Pancreas (tissue), 10 donors: ENCODE measurements around the gene MYOCD. TPM values are rescaled to one million over a fixed set of nuclear protein-coding genes. Genes with fewer than 3 reads are reported as not detected.

Experiments used
- ATAC-seq, 4 donors: fragments of 200-7000 bp; cut with Tn5 transposase; one replicate each; pipeline versions ENCODE4 v1.8.0 to v1.9.1; 2020; ENCODE audit warnings: mild to moderate bottlenecking in 4 of 4, moderate library complexity in 4 of 4
- DNase-seq, 6 donors: peaks; one replicate each; pipeline ENCODE4 v3.0.0-alpha.2; 2020
- FAIRE-seq: peaks from 2 replicates; lab custom pipeline; 2012; peaks lifted over from hg19 to GRCh38; lab: Jason Lieb, UNC
- H3K27ac ChIP-seq, 4 donors: fragments of 200-600 bp; sonication (generic); 1 replicate in 3 of 4; 2 replicates in 1 of 4; pipeline versions ENCODE4 v1.5.0 to v1.8.0; 2020
- H3K27me3 ChIP-seq, 4 donors: fragments of 200-600 bp; one replicate each; pipeline ENCODE4 v1.8.0; 2021
- H3K36me3 ChIP-seq, 3 donors: fragments of 200-600 bp; sonication (generic) in 1 of 3; one replicate each; pipeline versions ENCODE4 v1.5.0 to v1.8.0; 2020 to 2021
- H3K4me1 ChIP-seq, 3 donors: fragments of 200-600 bp; one replicate each; pipeline ENCODE4 v1.8.0; 2021
- H3K4me3 ChIP-seq, 4 donors: fragments of 200-600 bp; sonication (generic) in 2 of 4; one replicate each; pipeline versions ENCODE4 v1.5.0 to v1.8.0; 2020 to 2021
- H3K9me3 ChIP-seq, 4 donors: fragments of 200-600 bp; one replicate each; pipeline ENCODE4 v1.8.0; 2021
- CTCF ChIP-seq, 4 donors: fragments of 200-600 bp; sonication (generic) in 3 of 4; IDR thresholded peaks; one replicate each; pipeline versions ENCODE4 v1.5.0 to v1.8.0; 2021; ENCODE audit warnings: antibody characterized with exemption in 4 of 4
- WGBS, 2 donors: extraction: QIAGEN DNeasy Blood & Tissue Kit; methylation state at CpG; one replicate each; pipeline ENCODE4 v1.1.7; 2013; 5-methylcytosine and 5-hydroxymethylcytosine counted together
- intact Hi-C, 3 donors: fragments of 100-400 bp; cut with DNase I; formaldehyde crosslinking; loops; one replicate each; pipeline versions ENCODE4 v1.11.1 to v1.14.2; 2022
- polyA plus RNA-seq, 2 donors: library from polyadenylated mRNA; stranded (reverse); fragments of 200-250 nt; gene quantifications; one replicate each; pipeline ENCODE4 v1.2.3, GENCODE V29; 2013
- total RNA-seq, 6 donors: library from RNA; stranded (reverse); fragmentation: NEBNext Ultra II Directional in 4 of 6; extraction: Animal tissue kit (Norgen Biotek cat#: 25700) in 4 of 6; gene quantifications; one replicate each; pipeline versions ENCODE4 v1.2.1 to v1.2.4, GENCODE V29; 2021 to 2023
- donor health status: healthy with polysubstance abuse.
- donor health status: DM: no; HTN: no; CAD: no; lungs with moderate emphysema.
- donor health status: DM: no; HTN: no; CAD: no.
- donor health status: control.
- donor health status: control.
- donor health status: Bipolar disorder and iron deficiency.
- donor health status: DM: yes; HTN: yes; CAD: no.
- donor health status: DM: no; HTN: no; CAD: no.
- donor health status: DM: no; HTN: no; CAD: no.
- donor health status: DM: yes; HTN: yes; CAD: no.

The MYOCD gene
- total and polyA plus RNA-seq, 8 donors, result 0.08 to 0.37 (median 0.23) TPM; not detected in 1

GRCh38 chr17:12719948-12720347 lies 54.3 kb downstream of the MYOCD start:
- H3K27me3 ChIP-seq, result peaks cover 0 to 2% (median 0%) of the 10 kb centered on the region in 4 donors
- no peaks in the 10 kb centered on the region for H3K36me3 ChIP-seq
- ATAC-seq (no peak), DNase-seq (no peak), FAIRE-seq (no peak)
- H3K9me3 ChIP-seq, result no peaks in the 10 kb centered on the region
- 87 to 94% methylated on average over 11 of the region's 11 CpGs for WGBS, 2 donors
- no peaks in the 10 kb centered on the region for H3K4me1 ChIP-seq
- no peak for TF ChIP-seq CTCF (IDR thresholded peaks at IDR 0.05)
- intact Hi-C loops, result no loop called here
- no peak overlapping the region for H3K27ac ChIP-seq
- no peak overlapping the region for H3K4me3 ChIP-seq

GRCh38 chr17:12721581-12721980 lies 55.9 kb downstream of the MYOCD start:
- WGBS, 2 donors, result 60 to 75% methylated on average over 1 of the region's 1 CpG
- FAIRE-seq, result no peak
- no peaks in the 10 kb centered on the region for H3K4me1 ChIP-seq
- no peak overlapping the region for H3K4me3 ChIP-seq
- TF ChIP-seq CTCF (IDR thresholded peaks at IDR 0.05), result no peak
- H3K36me3 ChIP-seq, result no peaks in the 10 kb centered on the region
- ATAC-seq, result no peak
- H3K27ac ChIP-seq, result no peak overlapping the region
- intact Hi-C loops, result no loop called here
- no peaks in the 10 kb centered on the region for H3K9me3 ChIP-seq
- no peak for DNase-seq
- H3K27me3 ChIP-seq, result peaks cover 0 to 4% (median 0%) of the 10 kb centered on the region in 4 donors

GRCh38 chr17:12722282-12722681 lies 56.6 kb downstream of the MYOCD start:
- Histone ChIP-seq H3K27ac (no peak overlapping the region), H3K4me3 (no peak overlapping the region), H3K9me3 (no peaks in the 10 kb centered on the region), H3K36me3 (no peaks in the 10 kb centered on the region), H3K27me3 (peaks cover 0 to 4% (median 0%) of the 10 kb centered on the region in 4 donors), H3K4me1 (no peaks in the 10 kb centered on the region)
- ATAC-seq, result no peak
- TF ChIP-seq CTCF (IDR thresholded peaks at IDR 0.05), result no peak
- intact Hi-C loops, result no loop called here
- no peak for FAIRE-seq
- DNase-seq, result no peak
- WGBS, 2 donors, result 80 to 88% methylated on average over 5 of the region's 5 CpGs

- FAIRE-seq, result no peak
- intact Hi-C loops, result no loop called here
- DNase-seq, result no peak
- no peak overlapping the region for H3K4me3 ChIP-seq
- peaks cover 0 to 4% (median 0%) of the 10 kb centered on the region in 4 donors for H3K27me3 ChIP-seq
- 88 to 98% methylated on average over 2 of the region's 2 CpGs for WGBS, 2 donors
- H3K4me1 ChIP-seq, result peaks cover 0 to 8% (median 6%) of the 10 kb centered on the region in 3 donors
- H3K27ac ChIP-seq, result no peak overlapping the region
- TF ChIP-seq CTCF (IDR thresholded peaks at IDR 0.05), result no peak
- no peak for ATAC-seq
- H3K36me3 ChIP-seq, result no peaks in the 10 kb centered on the region
- H3K9me3 ChIP-seq, result no peaks in the 10 kb centered on the region
Observed at GRCh38 chr17:12726131-12726530, 60.4 kb downstream of the MYOCD start.

- FAIRE-seq, result no peak
- no peak for ATAC-seq
- no peak for DNase-seq
- 68 to 78% methylated on average over 6 of the region's 6 CpGs for WGBS, 2 donors
- Histone ChIP-seq H3K4me1 (peaks cover 0 to 11% (median 10%) of the 10 kb centered on the region in 3 donors), H3K4me3 (no peak overlapping the region), H3K27ac (no peak overlapping the region), H3K36me3 (no peaks in the 10 kb centered on the region), H3K9me3 (no peaks in the 10 kb centered on the region), H3K27me3 (peaks cover 0 to 4% (median 0%) of the 10 kb centered on the region in 4 donors)
- intact Hi-C loops, result no loop called here
- TF ChIP-seq CTCF (IDR thresholded peaks at IDR 0.05), result no peak
Observed at GRCh38 chr17:12727076-12727760, 61.5 kb downstream of the MYOCD start.
